RKO (cell line): Measurements from ENCODE around the gene APOH.
"Not testable (repeated sequence)": the region's sequence is repeated elsewhere in the genome, so short reads cannot be mapped to it uniquely, and the experiment has no call there.

Experiments used
- DNase-seq: peaks from one replicate; pipeline ENCODE4 v3.0.0-alpha.2; 2016; ENCODE audit warnings: low spot score

The APOH gene, protein sequence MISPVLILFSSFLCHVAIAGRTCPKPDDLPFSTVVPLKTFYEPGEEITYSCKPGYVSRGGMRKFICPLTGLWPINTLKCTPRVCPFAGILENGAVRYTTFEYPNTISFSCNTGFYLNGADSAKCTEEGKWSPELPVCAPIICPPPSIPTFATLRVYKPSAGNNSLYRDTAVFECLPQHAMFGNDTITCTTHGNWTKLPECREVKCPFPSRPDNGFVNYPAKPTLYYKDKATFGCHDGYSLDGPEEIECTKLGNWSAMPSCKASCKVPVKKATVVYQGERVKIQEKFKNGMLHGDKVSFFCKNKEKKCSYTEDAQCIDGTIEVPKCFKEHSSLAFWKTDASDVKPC

DNA sequence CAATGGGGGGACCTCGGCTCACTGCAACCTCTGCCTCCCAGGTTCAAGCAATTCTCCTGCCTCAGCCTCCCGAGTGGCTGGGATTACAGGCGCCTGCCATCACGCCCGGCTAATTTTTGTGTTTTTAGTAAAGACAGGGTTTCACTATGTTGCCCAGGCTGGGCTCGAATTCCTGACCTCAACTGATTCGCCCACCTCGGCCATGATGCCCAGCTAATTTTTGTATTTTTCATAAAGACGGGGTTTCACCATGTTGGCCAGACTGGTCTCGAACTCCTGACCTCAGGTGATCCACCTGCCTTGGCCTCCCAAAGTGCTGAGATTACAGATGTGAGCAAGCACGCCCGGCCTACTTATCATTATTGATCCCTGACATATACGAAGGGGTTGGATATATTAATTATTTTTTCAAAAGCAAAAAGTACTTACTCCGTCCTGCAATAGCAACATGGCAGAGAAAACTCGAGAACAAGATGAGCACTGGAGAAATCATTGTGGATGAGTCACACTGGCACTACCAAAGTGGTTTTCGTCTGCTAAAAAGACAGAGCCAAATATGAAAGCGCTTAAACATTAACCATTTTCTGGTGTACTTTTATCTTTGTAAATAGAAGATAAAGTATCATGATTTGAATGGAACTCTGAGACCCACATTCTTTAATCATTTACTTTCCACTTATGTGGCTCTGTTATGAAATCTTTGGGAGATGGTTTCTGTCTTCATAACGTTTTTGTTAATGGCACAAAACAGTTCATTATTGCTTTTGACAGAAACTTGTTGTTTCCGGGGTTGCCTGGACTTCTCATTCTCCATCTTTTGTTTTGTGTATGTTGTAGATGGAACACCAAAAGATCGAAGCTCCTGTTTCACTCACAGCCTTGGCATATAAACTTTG, at the start of gene APOH:
APOH (minus strand) TSS at position 529 of the 896 bp plus-strand sequence; CDS start at position 493, 36 bp downstream.
- no peak for DNase-seq

DNA sequence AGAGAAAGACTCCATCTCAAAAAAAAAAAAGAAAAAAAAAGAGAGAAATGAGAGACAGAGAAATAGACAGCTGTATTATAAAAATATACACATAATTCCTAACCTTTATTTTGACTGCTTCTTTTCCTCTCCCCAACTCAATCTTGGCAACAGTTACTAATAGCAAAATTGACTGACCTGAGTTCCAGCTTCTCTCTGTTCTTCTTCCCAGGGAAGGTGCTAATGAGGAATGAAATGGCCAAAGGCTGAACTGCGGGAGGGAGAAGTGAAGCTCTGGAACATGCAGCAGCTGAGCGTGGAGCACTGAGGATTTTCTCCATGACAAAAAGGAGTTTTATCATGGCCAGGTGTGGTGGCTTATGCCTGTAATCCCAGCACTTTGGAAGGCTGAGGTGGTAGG, 48.0 kb upstream of the APOH start:
- DNase-seq = no peak

DNA sequence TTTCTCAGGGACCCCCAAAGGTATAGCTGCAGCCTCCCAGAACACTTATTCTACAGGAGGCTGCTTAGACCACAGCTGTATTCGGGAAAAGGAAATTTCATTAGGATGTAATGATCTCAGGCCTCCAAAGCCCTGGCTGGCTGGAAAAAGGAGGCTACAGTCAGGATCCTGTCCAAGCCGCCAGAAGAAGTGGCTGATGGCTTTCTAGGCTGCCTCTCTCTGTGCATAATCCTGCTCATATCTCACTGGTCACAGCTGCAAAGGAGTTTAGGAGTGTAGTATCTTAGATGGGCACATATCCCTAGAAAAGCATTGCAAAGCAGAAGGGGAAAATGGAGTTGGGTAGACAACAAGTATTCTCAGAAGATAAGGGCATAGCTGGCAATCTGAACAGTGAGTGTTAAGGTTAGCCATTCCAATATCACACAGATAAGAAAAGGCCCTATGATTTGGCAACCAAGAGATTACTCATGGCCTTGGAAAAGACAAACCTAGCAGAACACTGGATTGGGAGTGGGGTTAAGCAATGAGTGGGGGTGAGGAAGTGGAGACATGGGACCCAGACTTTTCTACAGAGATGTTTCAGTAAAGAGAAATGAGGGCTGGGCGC, 47.2 kb upstream of the APOH start:
- no peak for DNase-seq

DNA sequence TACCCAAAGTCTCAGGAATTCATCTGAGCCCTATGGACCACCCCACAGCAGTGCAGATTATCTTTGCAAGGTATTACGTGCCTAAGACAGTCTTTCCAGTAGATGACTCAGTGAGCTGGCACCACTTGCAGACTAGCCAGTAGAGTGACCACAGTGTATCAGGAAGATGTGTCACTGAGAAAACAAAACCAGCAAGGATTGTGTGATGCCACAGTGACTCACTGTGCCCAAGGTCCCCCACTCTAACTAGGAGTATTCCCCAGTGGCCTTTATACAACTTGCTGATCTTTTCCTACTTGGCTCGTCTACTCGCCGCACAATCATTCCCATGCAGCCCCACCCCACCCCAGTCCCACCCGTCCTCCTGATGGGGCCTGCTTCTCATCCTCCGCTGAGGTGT, 46.4 kb upstream of the APOH start:
- peak; percentile 98 for DNase-seq

DNA sequence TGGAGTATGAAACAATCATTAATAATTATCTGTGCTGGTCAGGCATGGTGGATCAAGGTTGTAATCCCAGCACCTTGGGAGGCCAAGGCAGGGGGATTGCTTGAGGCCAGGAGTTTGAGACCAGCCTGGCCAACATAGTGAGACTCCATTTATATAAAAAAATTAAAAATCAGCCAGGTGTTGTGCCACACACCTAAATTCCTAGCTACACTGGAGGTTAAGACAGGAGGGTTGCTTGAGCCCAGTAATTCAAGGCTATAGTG, 44.3 kb upstream of the APOH start:
- DNase-seq = no peak

DNA sequence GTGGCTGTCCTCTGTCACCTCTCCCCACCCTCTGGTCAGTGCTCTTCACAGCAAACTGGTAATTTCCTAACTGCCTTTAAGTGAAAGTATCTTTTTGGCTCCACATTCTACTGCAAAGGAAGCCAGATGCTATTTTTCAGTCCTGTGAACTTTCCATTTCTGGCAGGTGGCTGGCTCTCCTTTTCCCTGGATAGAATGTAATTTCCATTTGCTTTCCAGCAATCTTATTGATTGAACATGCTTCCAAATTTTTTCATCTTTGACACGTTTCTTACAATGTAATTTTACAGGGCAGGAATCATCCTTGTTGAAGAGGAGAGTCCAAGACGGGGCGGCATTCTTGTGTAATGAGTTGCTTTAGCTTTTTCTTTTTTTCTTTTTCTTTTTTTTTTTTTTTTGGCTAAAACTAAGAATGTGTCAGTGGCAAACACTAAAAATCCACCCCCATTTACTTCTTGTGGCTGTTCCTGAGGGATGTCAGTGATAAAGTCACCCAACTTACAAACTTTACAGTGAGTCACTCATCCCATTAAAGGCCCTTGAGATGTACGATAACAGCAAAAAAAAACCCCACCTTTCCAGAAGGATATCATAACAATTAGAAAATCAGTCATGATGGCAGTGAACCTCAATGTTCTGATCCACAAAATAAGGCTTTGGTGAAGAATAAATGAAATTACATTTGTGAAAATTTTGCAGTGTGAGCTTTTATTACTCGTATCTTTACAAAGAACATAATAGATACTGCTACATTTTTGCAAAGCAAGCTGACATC, 43.8 kb upstream of the APOH start:
- peak; percentile 83 for DNase-seq

DNA sequence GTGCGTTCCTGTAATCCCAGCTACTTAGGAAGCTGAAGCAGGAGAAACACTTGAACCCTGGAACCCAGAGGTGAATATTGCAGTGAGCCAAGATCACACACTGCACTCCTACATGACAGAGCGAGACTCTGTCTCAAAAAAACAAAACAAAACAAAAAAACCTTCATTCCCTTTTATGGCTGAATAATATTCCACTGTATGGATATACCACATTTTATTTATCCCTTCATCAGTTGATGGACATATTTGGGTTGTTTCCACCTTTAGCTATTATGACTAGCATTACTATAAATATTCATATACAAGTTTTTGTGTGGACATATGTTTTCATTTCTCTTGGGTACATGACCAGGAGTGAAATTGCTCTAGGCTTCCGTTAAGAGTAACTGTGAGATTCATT, 42.3 kb upstream of the APOH start:
- no peak for DNase-seq

DNA sequence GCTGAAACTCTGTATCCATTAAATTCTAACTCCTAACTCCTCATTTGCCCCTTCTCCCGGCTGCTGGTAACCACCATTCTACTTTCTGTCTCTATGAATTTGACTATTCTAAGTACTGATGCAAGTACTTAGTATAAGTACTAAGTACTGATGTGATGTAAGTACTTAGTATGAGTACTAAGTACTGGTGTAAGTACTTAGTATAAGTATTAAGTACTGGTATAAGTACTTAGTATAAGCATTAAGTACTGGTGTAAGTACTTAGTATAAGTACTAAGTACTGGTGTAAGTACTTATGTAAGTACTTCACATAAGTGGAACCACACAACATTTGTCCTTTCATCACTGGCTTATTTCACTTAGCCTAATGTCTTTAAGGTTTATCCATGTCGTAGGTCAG, 40.9 kb upstream of the APOH start:
- no peak for DNase-seq

DNA sequence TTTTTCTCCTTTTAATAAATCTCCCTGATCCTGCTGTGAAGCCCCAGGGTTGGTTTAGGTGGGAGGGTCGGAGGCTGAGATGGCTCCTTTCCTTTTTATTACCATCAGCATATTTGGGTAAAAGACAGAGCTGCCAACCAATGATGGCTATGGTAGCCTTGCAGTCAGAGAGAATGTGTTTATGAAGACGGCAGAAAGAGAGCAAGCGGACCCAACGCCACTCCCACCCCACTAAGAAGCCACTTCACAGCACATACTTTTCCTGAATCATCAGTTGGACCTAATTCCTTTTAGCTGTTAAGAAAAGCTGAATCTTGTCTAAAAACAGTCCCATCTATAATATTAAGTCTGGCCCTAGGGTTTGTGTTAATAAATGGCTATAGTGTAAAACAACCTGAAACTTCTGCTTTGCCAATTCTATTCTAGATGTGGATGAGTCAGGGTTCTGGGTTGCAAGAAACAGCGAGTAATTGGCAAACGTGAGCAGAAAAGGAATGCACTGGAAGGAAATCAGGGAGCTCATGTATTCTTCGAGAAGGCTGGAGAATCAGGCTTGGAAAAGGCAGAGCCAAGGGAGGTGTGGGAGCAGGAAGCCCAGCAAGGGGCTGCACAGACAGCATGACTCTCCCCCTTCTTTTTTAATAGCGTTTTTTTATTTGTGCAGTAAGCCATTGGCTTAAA, 39.2 kb upstream of the APOH start:
- no peak for DNase-seq

DNA sequence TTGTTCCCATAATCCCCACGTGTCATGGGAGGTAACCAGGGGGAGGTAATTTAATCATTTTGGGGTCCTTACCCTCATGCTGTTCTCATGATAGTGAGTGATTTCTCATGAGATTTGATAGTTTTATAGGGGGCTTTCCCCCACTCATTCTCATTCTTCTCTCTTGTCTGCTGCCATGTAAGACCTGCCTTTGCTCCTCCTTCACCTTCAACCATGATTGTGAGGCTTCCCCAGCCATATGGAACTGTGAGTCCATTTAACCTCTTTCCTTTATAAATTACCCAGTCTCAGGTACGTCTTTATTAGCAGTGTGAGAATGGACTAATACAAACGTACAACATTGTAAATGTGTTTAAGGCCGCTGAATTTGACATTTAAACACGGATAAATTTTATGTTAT, 35.5 kb upstream of the APOH start:
- DNase-seq = no peak

DNA sequence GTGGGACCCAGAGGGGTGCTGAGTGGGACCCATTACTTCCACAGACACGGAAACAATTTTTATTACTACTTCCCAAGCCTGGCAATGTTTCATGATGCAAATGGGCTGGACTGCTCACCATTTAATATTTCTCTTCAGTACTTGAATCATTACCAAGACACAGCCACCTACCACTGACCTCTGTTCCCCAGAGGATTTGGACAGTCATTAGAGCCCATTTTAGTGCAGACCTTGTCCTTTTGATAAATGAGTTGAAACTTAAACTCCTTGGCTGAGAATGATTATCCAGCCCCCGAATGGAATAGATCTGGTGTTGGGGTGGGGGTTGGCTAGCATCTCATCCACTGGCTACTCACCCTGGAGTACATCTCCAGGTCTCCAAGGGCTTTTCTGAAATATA, 33.6 kb upstream of the APOH start:
- no peak for DNase-seq

DNA sequence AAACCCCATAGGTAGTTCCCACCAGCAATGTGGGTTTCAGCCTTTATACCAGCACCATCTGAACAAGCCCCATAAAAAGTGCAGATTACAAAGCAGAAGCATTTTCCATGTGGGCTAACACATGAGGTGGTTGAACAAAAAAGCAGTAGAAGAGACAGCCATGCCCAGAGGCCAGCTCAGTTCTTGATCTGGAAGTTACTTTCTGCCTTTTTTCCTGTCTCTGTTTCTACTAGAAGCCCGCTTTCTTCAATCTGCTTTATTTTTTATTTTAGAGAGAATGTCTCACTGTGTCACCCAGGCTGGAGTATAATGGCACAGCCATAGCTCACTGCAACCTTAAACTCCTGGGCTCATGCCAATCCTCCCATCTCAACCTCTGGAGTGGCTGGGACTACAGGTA, 31.5 kb upstream of the APOH start:
- no peak for DNase-seq

DNA sequence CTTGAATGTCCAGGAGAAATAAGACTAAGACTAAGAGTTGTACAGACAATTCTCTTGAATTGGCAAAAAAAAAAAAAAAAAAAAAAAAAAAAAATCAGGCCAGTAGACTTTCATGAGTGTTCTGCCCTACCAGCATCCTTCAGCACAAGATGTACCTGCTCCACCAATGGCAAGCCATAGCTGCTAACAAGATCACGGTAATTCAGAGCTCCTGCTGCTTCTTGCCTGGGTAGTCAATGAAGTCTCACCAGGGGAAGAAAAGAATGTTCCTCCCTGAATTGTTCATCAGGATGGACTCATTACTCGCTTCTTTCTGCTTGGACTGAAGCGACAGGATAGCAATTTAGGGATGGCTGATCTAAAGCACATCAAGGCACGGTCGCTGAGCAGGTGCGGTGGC, 31.1 kb upstream of the APOH start:
- DNase-seq = no peak

DNA sequence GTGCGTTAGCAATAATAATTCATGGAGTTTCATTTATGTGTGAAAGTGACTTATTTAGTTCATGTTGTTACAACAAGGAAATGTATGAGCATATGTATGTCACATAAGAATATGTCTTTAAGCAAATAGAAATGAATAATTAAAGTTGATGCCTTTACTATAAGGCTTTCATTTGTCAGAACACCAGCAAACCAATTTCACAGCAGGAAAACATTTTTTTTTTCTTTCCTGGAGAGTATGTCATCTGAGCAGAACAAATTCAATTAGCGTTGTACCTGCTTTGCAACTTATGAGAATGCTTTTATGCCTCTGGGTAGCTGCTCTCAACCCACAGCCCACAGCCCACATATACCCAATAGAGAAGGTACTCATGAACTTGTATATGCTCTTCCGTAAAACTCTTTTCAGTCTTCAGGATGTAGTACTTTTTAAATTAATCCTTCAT, 26.3 kb upstream of the APOH start:
- no peak for DNase-seq

DNA sequence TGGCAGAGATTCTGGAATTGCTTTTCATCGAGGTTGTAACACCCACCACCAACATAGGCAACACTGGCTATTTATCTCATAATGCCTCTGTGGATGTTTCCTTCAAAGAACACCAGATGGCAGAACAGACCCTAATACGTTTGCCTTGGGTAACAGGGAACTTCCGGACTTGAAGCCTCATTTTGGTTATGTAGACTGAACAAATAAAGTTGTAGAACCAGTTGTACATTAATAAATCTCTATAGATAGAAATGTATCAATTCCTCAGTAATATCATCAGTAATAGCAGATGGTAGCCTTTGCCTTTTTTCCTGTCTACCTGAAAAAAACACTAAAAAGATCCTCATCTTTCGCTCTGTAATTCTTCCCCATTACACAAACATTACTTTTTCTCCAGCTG, 25.9 kb upstream of the APOH start:
- DNase-seq = peak; percentile 71

DNA sequence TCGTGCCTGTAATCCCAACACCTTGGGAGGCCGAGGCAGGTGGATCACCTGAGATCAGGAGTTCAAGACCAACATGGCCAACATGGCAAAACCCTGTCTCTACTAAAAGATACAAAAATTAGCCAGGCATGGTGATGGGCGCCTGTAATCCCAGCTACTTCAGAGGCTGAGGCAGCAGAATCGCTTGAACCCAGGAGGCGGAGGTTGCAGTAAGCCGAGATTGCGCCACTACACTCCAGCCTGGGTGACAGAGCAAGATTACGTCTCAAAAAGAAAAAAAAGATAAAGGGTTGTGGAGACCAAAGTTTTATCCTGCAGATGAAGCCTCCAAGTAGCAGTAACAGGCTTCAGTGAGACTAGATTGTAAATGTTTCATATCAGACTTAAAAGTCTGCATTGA, 24.2 kb upstream of the APOH start:
- not testable (repeated sequence) for DNase-seq

DNA sequence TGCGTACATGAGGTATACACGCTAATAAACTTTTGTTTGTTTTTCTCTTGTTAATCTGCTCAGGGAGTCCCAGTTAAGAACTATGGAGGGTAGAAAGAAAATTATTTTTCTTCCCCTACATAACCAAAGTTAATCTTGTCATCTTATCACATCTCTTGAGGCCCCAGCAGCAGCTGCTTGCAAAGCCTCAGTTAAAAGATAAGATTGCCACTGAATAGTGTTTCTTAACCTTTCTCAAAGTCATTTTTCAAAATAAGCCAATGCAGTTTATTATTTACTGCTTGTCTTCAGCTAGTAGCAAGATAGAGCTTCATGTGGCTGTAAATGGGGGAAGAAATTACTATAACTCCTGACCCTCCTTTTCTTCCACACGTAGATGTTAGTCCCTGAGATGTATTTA, 21.5 kb upstream of the APOH start:
- no peak for DNase-seq

DNA sequence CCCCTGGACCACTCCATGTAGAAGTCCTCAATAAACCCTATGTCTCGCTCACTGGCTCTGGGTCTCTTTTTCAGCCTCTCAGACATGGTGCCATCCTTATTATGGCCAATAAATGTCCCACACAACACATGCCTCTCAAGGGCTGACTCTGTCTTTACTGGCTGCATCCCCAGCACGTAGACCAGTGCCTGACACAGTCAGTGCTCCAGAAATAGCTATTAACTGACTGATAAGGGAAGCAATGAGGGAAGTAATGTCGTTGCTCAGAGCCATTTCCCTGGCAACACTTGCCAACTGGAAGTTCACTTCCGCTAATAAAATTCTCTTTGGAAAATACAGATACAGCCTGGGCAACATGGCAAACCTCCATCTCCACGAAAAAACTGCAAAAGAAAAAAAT, 19.1 kb upstream of the APOH start:
- DNase-seq = no peak

DNA sequence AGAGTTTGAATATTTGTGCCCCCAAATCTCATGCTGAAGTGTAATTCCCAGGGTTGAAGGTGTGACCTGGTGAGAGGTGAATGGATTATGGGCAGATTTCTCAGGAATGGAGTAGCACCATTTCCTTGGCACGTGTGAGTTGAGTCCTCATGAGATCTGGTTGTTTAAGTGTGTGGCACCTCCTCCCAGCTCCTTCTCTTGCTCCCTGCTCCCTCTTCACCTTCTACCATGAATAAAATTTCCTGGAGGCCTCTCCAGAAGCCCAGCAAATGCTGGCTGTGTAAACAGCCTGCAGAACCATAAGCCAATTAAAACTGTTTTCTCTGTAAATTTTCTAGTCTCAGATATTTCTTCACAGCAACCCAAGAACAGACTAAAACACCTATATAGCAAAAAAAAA, 12.6 kb upstream of the APOH start:
- DNase-seq = no peak

DNA sequence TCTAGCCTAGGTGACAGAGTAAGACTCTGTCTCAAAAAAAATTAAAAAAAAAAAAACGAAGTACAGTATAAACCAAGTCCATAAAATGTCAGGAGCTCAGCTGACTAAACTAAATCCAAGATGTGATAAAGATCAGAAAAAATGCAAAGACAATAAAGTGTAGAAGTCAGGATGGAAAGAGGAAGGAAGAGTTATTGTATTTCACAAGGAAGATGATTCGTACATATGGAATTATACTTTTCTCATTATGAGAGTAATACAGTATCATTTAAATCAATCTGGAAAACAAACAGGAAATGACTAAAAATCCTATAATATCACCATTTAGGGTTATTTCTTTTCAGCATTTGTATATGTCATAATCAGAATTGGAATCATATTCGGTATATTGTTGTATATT, 11.4 kb upstream of the APOH start:
- peak; percentile 57 for DNase-seq

DNA sequence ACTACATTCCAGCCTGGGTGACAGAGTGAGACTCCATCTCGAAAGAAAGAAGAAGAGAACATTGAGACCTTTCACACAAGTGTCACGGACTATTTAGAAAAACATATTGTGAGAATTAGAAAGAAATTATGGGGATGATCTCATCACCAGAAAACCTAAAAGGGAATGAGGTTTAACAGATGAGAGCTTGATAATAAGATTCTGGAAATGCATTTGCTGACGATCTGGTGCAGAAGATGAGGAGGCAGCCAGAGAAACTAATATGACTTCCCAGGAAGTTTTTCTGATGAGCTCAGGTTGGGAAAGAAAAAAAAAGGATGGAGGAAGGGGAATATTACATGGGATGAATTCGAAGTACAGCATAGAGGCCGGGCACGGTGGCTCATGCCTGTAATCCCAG, 10.8 kb upstream of the APOH start:
- no peak for DNase-seq
